Liver (tissue), 9 donors: ENCODE results near the gene PDCD7. TPM values are rescaled to one million over a fixed set of nuclear protein-coding genes. Genes with fewer than 3 reads are reported as not detected.

Source experiments
- DNase-seq: peaks from one replicate; pipeline ENCODE4 v3.0.0-alpha.2; 2017; ENCODE audit warnings: low spot score
- H3K27ac ChIP-seq, 2 donors: one replicate each; pipeline ENCODE4 v1.7.0; 2013; ENCODE audit warnings: inconsistent platforms in 2 of 2, low read length in 2 of 2, control low read depth in 1 of 2, low read depth in 1 of 2, mild to moderate bottlenecking in 1 of 2
- H3K27me3 ChIP-seq, 4 donors: one replicate each; pipeline versions ENCODE4 v1.6.1 to v1.7.0; 2013; ENCODE audit warnings: low read length in 3 of 4, inconsistent platforms in 1 of 4, mild to moderate bottlenecking in 1 of 4, moderate library complexity in 1 of 4; ENCODE audit not compliant: control insufficient read depth in 4 of 4, insufficient read depth in 4 of 4
- H3K36me3 ChIP-seq, 4 donors: one replicate each; pipeline versions ENCODE4 v1.6.1 to v1.7.0; 2013; ENCODE audit warnings: low read length in 3 of 4, mild to moderate bottlenecking in 3 of 4, low read depth in 1 of 4, moderate library complexity in 1 of 4; ENCODE audit not compliant: control insufficient read depth in 4 of 4, insufficient read depth in 3 of 4
- H3K4me1 ChIP-seq, 4 donors: one replicate each; pipeline versions ENCODE4 v1.6.1 to v1.7.0; 2013; ENCODE audit warnings: low read length in 3 of 4, mild to moderate bottlenecking in 3 of 4, moderate library complexity in 1 of 4; ENCODE audit not compliant: control insufficient read depth in 4 of 4, insufficient read depth in 4 of 4
- H3K4me3 ChIP-seq, 3 donors: one replicate each; pipeline versions ENCODE4 v1.6.1 to v1.7.0; 2013; ENCODE audit warnings: low read length in 3 of 3, control low read depth in 1 of 3, low read depth in 1 of 3, mild to moderate bottlenecking in 1 of 3
- H3K9ac ChIP-seq, 2 donors: one replicate each; pipeline ENCODE4 v1.7.0; 2013; ENCODE audit warnings: low read length in 2 of 2, mild to moderate bottlenecking in 2 of 2, moderate library complexity in 2 of 2, control low read depth in 1 of 2, low read depth in 1 of 2
- H3K9me3 ChIP-seq, 4 donors: one replicate each; pipeline versions ENCODE4 v1.6.1 to v1.7.0; 2013; ENCODE audit warnings: low read length in 3 of 4; ENCODE audit not compliant: control insufficient read depth in 4 of 4
- EGR1 ChIP-seq, 2 donors: IDR thresholded peaks; 2 replicates each; pipeline ENCODE4 v1.6.1; 2016 to 2018; ENCODE audit warnings: antibody characterized with exemption in 2 of 2, low read depth in 2 of 2
- FOXA1 ChIP-seq: IDR thresholded peaks from 2 replicates; pipeline ENCODE4 v1.6.1; 2016; ENCODE audit warnings: antibody characterized with exemption
- FOXA2 ChIP-seq: IDR thresholded peaks from 2 replicates; pipeline ENCODE4 v1.6.1; 2016; ENCODE audit warnings: antibody characterized with exemption
- GABPA ChIP-seq, 2 donors: IDR thresholded peaks in 1 of 2; conservative IDR thresholded peaks in 1 of 2; 2 replicates each; pipeline ENCODE4 v1.6.1; 2016; ENCODE audit warnings: antibody characterized with exemption in 2 of 2, mild to moderate bottlenecking in 1 of 2, moderate library complexity in 1 of 2
- HNF4A ChIP-seq, 2 donors: conservative IDR thresholded peaks; 2 replicates each; pipeline ENCODE4 v1.6.1; 2016; ENCODE audit warnings: antibody characterized with exemption in 2 of 2, mild to moderate bottlenecking in 2 of 2
- HNF4G ChIP-seq: IDR thresholded peaks from 2 replicates; pipeline ENCODE4 v1.6.1; 2016; ENCODE audit warnings: antibody characterized with exemption
- JUND ChIP-seq, 2 donors: IDR thresholded peaks; 2 replicates each; pipeline ENCODE4 v1.6.1; 2016; ENCODE audit warnings: antibody characterized with exemption in 2 of 2
- NR2F2 ChIP-seq: IDR thresholded peaks from 2 replicates; pipeline ENCODE4 v1.6.1; 2016; ENCODE audit warnings: antibody characterized with exemption
- RAD21 ChIP-seq, 2 donors: IDR thresholded peaks; 2 replicates each; pipeline ENCODE4 v1.6.1; 2016; ENCODE audit warnings: antibody characterized with exemption in 2 of 2, mild to moderate bottlenecking in 2 of 2
- SP1 ChIP-seq: IDR thresholded peaks from 2 replicates; pipeline ENCODE4 v1.6.1; 2018; ENCODE audit warnings: antibody characterized with exemption, mild to moderate bottlenecking
- TAF1 ChIP-seq: conservative IDR thresholded peaks from 2 replicates; pipeline ENCODE4 v1.6.1; 2016; ENCODE audit warnings: antibody characterized with exemption, mild to moderate bottlenecking
- YY1 ChIP-seq: IDR thresholded peaks from 2 replicates; pipeline ENCODE4 v1.6.1; 2016; ENCODE audit warnings: antibody characterized with exemption, mild to moderate bottlenecking
- WGBS: extraction: QIAGEN DNeasy Blood & Tissue Kit; methylation state at CpG from one replicate; pipeline ENCODE4 v1.1.7; 2013; 5-methylcytosine and 5-hydroxymethylcytosine counted together
- polyA plus RNA-seq, 2 donors: library from polyadenylated mRNA; stranded (reverse) in 1 of 2; unstranded in 1 of 2; fragments of 200-250 nt in 1 of 2; fragments of >200 nt in 1 of 2; fragmentation: Nextera tagmentation in 1 of 2; extraction: Ambion mirVana in 1 of 2; gene quantifications; one replicate each; pipeline versions ENCODE4 v1.2.1 to v1.2.3, GENCODE V29; 2013 to 2015
- total RNA-seq, 2 donors: library from RNA; depleted of rRNA; stranded (reverse); fragments of >200 nt; gene quantifications; one replicate each; pipeline ENCODE4 v1.2.3, GENCODE V29; 2014
- TF ChIP-seq, protein P1 (sequence below): IDR thresholded peaks from 2 replicates; pipeline ENCODE4 v1.6.1; 2016; ENCODE audit warnings: antibody characterized with exemption, mild to moderate bottlenecking
- TF ChIP-seq, protein P2 (sequence below): IDR thresholded peaks from 2 replicates; pipeline ENCODE4 v1.6.1; 2016; ENCODE audit warnings: antibody characterized with exemption
- TF ChIP-seq, protein P3 (sequence below): IDR thresholded peaks from 2 replicates; pipeline ENCODE4 v1.6.1; 2016; ENCODE audit warnings: antibody characterized with exemption
- TF ChIP-seq, protein P4 (sequence below): fragments of 150-350 bp; IDR thresholded peaks from 2 replicates; pipeline ENCODE4 v1.5.1; 2017; ENCODE audit warnings: improper control_type of control experiment, low read depth, low read length; ENCODE audit not compliant: missing input control
- TF ChIP-seq, protein P5 (sequence below): IDR thresholded peaks from 2 replicates; pipeline ENCODE4 v1.6.1; 2016; ENCODE audit warnings: antibody characterized with exemption
- donor health status: healthy.
- donor health status: healthy.
- donor health status: healthy.
- donor health status: healthy.
- donor health status: healthy.

The PDCD7 gene
- total and polyA plus RNA-seq, 4 donors = 3.0 to 9.5 (median 6.7) TPM

DNA sequence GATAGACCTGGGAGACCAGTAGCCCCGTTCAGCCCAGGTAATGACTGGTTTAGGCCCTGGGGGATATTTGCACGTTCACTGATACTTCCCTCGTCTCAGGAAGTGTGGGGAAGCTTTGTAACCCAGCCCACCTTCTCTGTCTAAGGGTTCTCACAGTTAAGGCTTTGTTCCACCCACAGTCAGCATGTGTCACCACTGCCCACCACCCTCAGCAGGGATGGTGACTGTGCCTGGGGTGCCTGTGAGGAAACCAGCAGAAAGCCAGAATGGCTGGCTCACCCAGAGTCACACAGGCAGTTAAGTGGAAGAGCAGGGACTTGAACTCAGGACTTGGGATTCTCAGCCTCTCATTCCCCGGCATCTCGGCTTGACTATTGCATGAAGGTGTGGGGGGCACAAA, 51.9 kb downstream of the PDCD7 start:
- TF ChIP-seq TAF1 (no peak), HNF4G (no peak)
- TF ChIP-seq, protein P1, sequence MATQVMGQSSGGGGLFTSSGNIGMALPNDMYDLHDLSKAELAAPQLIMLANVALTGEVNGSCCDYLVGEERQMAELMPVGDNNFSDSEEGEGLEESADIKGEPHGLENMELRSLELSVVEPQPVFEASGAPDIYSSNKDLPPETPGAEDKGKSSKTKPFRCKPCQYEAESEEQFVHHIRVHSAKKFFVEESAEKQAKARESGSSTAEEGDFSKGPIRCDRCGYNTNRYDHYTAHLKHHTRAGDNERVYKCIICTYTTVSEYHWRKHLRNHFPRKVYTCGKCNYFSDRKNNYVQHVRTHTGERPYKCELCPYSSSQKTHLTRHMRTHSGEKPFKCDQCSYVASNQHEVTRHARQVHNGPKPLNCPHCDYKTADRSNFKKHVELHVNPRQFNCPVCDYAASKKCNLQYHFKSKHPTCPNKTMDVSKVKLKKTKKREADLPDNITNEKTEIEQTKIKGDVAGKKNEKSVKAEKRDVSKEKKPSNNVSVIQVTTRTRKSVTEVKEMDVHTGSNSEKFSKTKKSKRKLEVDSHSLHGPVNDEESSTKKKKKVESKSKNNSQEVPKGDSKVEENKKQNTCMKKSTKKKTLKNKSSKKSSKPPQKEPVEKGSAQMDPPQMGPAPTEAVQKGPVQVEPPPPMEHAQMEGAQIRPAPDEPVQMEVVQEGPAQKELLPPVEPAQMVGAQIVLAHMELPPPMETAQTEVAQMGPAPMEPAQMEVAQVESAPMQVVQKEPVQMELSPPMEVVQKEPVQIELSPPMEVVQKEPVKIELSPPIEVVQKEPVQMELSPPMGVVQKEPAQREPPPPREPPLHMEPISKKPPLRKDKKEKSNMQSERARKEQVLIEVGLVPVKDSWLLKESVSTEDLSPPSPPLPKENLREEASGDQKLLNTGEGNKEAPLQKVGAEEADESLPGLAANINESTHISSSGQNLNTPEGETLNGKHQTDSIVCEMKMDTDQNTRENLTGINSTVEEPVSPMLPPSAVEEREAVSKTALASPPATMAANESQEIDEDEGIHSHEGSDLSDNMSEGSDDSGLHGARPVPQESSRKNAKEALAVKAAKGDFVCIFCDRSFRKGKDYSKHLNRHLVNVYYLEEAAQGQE = no peak
- Histone ChIP-seq H3K36me3 (no peaks in the 10 kb centered on the region), H3K4me1 (peaks cover 3 to 16% (median 11%) of the 10 kb centered on the region in 4 donors), H3K27me3 (no peaks in the 10 kb centered on the region), H3K9ac (no peak overlapping the region), H3K9me3 (no peaks in the 10 kb centered on the region), H3K27ac (no peak overlapping the region), H3K4me3 (no peak overlapping the region)
- DNase-seq = no peak
- WGBS = 88% methylated on average over 5 of the region's 5 CpGs

DNA sequence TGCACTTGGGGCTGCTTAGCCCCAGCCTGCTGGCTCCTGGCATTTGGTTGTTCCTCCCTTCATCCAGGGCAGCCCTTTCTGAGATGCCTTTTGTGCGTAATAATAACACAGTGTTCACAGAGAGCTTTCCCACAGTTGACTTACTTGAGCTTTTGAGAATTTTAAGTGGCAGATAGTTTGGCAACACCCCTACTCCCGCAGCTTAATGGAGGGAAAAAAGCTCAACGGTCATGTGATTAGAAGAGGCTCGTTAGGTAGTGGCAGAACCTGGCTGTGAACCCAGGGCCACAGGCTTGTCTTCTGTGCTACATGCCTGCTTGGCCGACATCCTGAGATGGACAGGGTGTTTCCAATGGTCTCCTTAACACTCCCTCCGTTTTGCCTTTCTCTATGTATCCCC, 52.3 kb downstream of the PDCD7 start:
- Histone ChIP-seq H3K9ac (no peak overlapping the region), H3K9me3 (no peaks in the 10 kb centered on the region), H3K36me3 (no peaks in the 10 kb centered on the region), H3K27me3 (no peaks in the 10 kb centered on the region), H3K4me3 (no peak overlapping the region), H3K27ac (no peak overlapping the region), H3K4me1 (peaks cover 3 to 16% (median 10%) of the 10 kb centered on the region in 4 donors)
- WGBS = 85% methylated on average over 6 of the region's 6 CpGs
- TF ChIP-seq HNF4A (conservative IDR thresholded peaks at IDR 0.05) = no peak
- no peak for TF ChIP-seq FOXA1
- TF ChIP-seq RAD21 (IDR thresholded peaks at IDR 0.05) = no peak
- TF ChIP-seq, protein P2, sequence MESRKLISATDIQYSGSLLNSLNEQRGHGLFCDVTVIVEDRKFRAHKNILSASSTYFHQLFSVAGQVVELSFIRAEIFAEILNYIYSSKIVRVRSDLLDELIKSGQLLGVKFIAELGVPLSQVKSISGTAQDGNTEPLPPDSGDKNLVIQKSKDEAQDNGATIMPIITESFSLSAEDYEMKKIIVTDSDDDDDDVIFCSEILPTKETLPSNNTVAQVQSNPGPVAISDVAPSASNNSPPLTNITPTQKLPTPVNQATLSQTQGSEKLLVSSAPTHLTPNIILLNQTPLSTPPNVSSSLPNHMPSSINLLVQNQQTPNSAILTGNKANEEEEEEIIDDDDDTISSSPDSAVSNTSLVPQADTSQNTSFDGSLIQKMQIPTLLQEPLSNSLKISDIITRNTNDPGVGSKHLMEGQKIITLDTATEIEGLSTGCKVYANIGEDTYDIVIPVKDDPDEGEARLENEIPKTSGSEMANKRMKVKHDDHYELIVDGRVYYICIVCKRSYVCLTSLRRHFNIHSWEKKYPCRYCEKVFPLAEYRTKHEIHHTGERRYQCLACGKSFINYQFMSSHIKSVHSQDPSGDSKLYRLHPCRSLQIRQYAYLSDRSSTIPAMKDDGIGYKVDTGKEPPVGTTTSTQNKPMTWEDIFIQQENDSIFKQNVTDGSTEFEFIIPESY = no peak
- DNase-seq = no peak

DNA sequence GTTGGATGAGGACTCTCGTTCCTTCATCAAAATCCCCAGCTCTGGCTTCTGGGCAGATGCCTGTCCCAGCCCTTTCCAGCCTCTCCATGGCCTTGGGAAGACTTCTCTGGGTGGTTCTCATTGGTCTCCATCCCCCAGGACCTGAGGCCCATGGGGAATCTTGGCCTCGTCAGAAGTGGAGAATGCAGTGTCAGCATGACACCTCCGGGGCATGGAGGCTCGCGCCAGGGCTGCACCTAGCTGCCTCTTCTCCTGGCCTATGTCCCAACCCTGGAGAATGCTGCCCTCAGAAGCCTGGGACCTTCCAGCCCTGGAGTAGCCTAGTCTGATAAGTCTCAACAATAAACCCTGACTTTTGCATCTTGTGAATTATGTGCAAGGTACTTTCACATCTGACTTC, 54.0 kb downstream of the PDCD7 start:
- Histone ChIP-seq H3K9me3 (no peaks in the 10 kb centered on the region), H3K27me3 (no peaks in the 10 kb centered on the region), H3K4me3 (no peak overlapping the region), H3K4me1 (peaks cover 3 to 13% (median 6%) of the 10 kb centered on the region in 4 donors), H3K27ac (no peak overlapping the region), H3K36me3 (no peaks in the 10 kb centered on the region), H3K9ac (no peak overlapping the region)
- no peak for DNase-seq
- 88% methylated on average over 5 of the region's 5 CpGs for WGBS
- TF ChIP-seq YY1 (no peak), TAF1 (no peak), RAD21 (IDR thresholded peaks at IDR 0.05) (no peak), HNF4G (no peak), EGR1 (IDR thresholded peaks at IDR 0.05; ENCODE audit: low read depth in 2 of 2) (no peak), SP1 (no peak), JUND (IDR thresholded peaks at IDR 0.05) (no peak), NR2F2 (no peak), GABPA (IDR thresholded peaks at IDR 0.05 in 1 of 2, conservative IDR thresholded peaks at IDR 0.05 in 1 of 2) (no peak), FOXA1 (no peak), FOXA2 (no peak)
- TF ChIP-seq, protein P3, sequence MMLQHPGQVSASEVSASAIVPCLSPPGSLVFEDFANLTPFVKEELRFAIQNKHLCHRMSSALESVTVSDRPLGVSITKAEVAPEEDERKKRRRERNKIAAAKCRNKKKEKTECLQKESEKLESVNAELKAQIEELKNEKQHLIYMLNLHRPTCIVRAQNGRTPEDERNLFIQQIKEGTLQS = no peak
- TF ChIP-seq, protein P4, sequence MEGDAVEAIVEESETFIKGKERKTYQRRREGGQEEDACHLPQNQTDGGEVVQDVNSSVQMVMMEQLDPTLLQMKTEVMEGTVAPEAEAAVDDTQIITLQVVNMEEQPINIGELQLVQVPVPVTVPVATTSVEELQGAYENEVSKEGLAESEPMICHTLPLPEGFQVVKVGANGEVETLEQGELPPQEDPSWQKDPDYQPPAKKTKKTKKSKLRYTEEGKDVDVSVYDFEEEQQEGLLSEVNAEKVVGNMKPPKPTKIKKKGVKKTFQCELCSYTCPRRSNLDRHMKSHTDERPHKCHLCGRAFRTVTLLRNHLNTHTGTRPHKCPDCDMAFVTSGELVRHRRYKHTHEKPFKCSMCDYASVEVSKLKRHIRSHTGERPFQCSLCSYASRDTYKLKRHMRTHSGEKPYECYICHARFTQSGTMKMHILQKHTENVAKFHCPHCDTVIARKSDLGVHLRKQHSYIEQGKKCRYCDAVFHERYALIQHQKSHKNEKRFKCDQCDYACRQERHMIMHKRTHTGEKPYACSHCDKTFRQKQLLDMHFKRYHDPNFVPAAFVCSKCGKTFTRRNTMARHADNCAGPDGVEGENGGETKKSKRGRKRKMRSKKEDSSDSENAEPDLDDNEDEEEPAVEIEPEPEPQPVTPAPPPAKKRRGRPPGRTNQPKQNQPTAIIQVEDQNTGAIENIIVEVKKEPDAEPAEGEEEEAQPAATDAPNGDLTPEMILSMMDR = no peak
- TF ChIP-seq, protein P5, sequence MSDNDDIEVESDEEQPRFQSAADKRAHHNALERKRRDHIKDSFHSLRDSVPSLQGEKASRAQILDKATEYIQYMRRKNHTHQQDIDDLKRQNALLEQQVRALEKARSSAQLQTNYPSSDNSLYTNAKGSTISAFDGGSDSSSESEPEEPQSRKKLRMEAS = no peak
- TF ChIP-seq, protein P2 = no peak
